Pancreas (tissue), 10 donors: ENCODE measurements around the gene TET1. TPM values are rescaled to one million over a fixed set of nuclear protein-coding genes. Genes with fewer than 3 reads are reported as not detected.
"Not testable (repeated sequence)": the region's sequence is repeated elsewhere in the genome, so short reads cannot be mapped to it uniquely, and the experiment has no call there.

Experiments
- ATAC-seq, 4 donors: fragments of 200-7000 bp; cut with Tn5 transposase; one replicate each; pipeline versions ENCODE4 v1.8.0 to v1.9.1; 2020; ENCODE audit warnings: mild to moderate bottlenecking in 4 of 4, moderate library complexity in 4 of 4
- DNase-seq, 6 donors: peaks; one replicate each; pipeline ENCODE4 v3.0.0-alpha.2; 2020
- FAIRE-seq: peaks from 2 replicates; lab custom pipeline; 2012; peaks lifted over from hg19 to GRCh38; lab: Jason Lieb, UNC
- H3K27ac ChIP-seq, 4 donors: fragments of 200-600 bp; sonication (generic); 1 replicate in 3 of 4; 2 replicates in 1 of 4; pipeline versions ENCODE4 v1.5.0 to v1.8.0; 2020
- H3K27me3 ChIP-seq, 4 donors: fragments of 200-600 bp; one replicate each; pipeline ENCODE4 v1.8.0; 2021
- H3K36me3 ChIP-seq, 3 donors: fragments of 200-600 bp; sonication (generic) in 1 of 3; one replicate each; pipeline versions ENCODE4 v1.5.0 to v1.8.0; 2020 to 2021
- H3K4me1 ChIP-seq, 3 donors: fragments of 200-600 bp; one replicate each; pipeline ENCODE4 v1.8.0; 2021
- H3K4me3 ChIP-seq, 4 donors: fragments of 200-600 bp; sonication (generic) in 2 of 4; one replicate each; pipeline versions ENCODE4 v1.5.0 to v1.8.0; 2020 to 2021
- H3K9me3 ChIP-seq, 4 donors: fragments of 200-600 bp; one replicate each; pipeline ENCODE4 v1.8.0; 2021
- WGBS, 2 donors: extraction: QIAGEN DNeasy Blood & Tissue Kit; methylation state at CpG; one replicate each; pipeline ENCODE4 v1.1.7; 2013; 5-methylcytosine and 5-hydroxymethylcytosine counted together
- intact Hi-C, 3 donors: fragments of 100-400 bp; cut with DNase I; formaldehyde crosslinking; loops; one replicate each; pipeline versions ENCODE4 v1.11.1 to v1.14.2; 2022
- polyA plus RNA-seq, 2 donors: library from polyadenylated mRNA; stranded (reverse); fragments of 200-250 nt; gene quantifications; one replicate each; pipeline ENCODE4 v1.2.3, GENCODE V29; 2013
- total RNA-seq, 6 donors: library from RNA; stranded (reverse); fragmentation: NEBNext Ultra II Directional in 4 of 6; extraction: Animal tissue kit (Norgen Biotek cat#: 25700) in 4 of 6; gene quantifications; one replicate each; pipeline versions ENCODE4 v1.2.1 to v1.2.4, GENCODE V29; 2021 to 2023
- TF ChIP-seq, protein P1 (sequence below), 4 donors: fragments of 200-600 bp; sonication (generic) in 3 of 4; IDR thresholded peaks; one replicate each; pipeline versions ENCODE4 v1.5.0 to v1.8.0; 2021; ENCODE audit warnings: antibody characterized with exemption in 4 of 4
- donor health status: healthy with polysubstance abuse.
- donor health status: DM: no; HTN: no; CAD: no; lungs with moderate emphysema.
- donor health status: DM: no; HTN: no; CAD: no.
- donor health status: control.
- donor health status: control.
- donor health status: Bipolar disorder and iron deficiency.
- donor health status: DM: yes; HTN: yes; CAD: no.
- donor health status: DM: no; HTN: no; CAD: no.
- donor health status: DM: no; HTN: no; CAD: no.
- donor health status: DM: yes; HTN: yes; CAD: no.

Gene TET1
- total and polyA plus RNA-seq, 8 donors: 0.11 to 1.6 (median 0.77) TPM

DNA sequence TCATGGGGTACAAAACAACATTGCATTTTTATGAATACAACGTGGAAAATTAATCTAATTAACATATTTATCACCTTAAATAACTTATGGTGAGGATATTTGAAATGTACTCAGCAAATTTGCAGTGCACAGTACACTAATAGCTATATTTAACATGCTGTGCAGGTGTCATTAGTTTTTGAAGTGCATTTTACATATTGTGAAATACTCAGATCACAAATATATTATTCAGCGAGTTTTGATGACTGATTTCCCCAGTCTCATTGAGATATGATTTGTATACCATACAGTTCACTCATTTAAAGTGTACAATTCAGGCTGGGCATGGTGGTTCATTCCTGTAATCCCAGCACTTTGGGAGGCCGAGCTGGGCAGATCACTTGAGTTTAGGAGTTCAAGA lies 59.5 kb downstream of the TET1 start:
- Histone ChIP-seq H3K9me3 (no peaks in the 10 kb centered on the region), H3K27me3 (no peaks in the 10 kb centered on the region), H3K36me3 (no peaks in the 10 kb centered on the region), H3K27ac (no peak overlapping the region), H3K4me1 (no peaks in the 10 kb centered on the region), H3K4me3 (no peak overlapping the region)
- FAIRE-seq: no peak
- no peak for ATAC-seq
- TF ChIP-seq, protein P1, sequence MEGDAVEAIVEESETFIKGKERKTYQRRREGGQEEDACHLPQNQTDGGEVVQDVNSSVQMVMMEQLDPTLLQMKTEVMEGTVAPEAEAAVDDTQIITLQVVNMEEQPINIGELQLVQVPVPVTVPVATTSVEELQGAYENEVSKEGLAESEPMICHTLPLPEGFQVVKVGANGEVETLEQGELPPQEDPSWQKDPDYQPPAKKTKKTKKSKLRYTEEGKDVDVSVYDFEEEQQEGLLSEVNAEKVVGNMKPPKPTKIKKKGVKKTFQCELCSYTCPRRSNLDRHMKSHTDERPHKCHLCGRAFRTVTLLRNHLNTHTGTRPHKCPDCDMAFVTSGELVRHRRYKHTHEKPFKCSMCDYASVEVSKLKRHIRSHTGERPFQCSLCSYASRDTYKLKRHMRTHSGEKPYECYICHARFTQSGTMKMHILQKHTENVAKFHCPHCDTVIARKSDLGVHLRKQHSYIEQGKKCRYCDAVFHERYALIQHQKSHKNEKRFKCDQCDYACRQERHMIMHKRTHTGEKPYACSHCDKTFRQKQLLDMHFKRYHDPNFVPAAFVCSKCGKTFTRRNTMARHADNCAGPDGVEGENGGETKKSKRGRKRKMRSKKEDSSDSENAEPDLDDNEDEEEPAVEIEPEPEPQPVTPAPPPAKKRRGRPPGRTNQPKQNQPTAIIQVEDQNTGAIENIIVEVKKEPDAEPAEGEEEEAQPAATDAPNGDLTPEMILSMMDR (IDR thresholded peaks at IDR 0.05): no peak
- intact Hi-C loops: no loop called here
- no peak for DNase-seq
- 94% methylated on average over 3 of the region's 3 CpGs for WGBS, 2 donors

GRCh38 chr10:68625316-68625921 lies 65.3 kb downstream of the TET1 start:
- H3K27ac ChIP-seq: no peak overlapping the region
- H3K27me3 ChIP-seq: no peaks in the 10 kb centered on the region
- DNase-seq (no peak), ATAC-seq (no peak), FAIRE-seq (no peak)
- WGBS, 2 donors: 69 to 72% methylated on average over 4 of the region's 4 CpGs
- no peaks in the 10 kb centered on the region for H3K9me3 ChIP-seq
- H3K36me3 ChIP-seq: no peaks in the 10 kb centered on the region
- H3K4me3 ChIP-seq: no peak overlapping the region
- intact Hi-C loops: no loop called here
- H3K4me1 ChIP-seq: no peaks in the 10 kb centered on the region
- TF ChIP-seq, protein P1 (IDR thresholded peaks at IDR 0.05): no peak

GRCh38 chr10:68628576-68629127 lies 68.5 kb downstream of the TET1 start:
- H3K36me3 ChIP-seq: no peaks in the 10 kb centered on the region
- ATAC-seq (no peak), FAIRE-seq (no peak), DNase-seq (no peak)
- no peaks in the 10 kb centered on the region for H3K9me3 ChIP-seq
- TF ChIP-seq, protein P1 (IDR thresholded peaks at IDR 0.05): no peak
- H3K4me3 ChIP-seq: no peak overlapping the region
- intact Hi-C loops: no loop called here
- H3K4me1 ChIP-seq: no peaks in the 10 kb centered on the region
- 57 to 78% methylated on average over 6 of the region's 6 CpGs for WGBS, 2 donors
- no peaks in the 10 kb centered on the region for H3K27me3 ChIP-seq
- H3K27ac ChIP-seq: no peak overlapping the region

GRCh38 chr10:68632271-68632560 lies 72.1 kb downstream of the TET1 start:
- H3K9me3 ChIP-seq, H3K36me3 ChIP-seq, intact Hi-C loops, H3K27me3 ChIP-seq, ATAC-seq, H3K4me3 ChIP-seq, H3K27ac ChIP-seq, DNase-seq, FAIRE-seq, H3K4me1 ChIP-seq: not testable (repeated sequence)
- 98% methylated on average over 9 to 10 of the region's 10 CpGs for WGBS, 2 donors

- H3K4me3 ChIP-seq: no peak overlapping the region
- 97 to 98% methylated on average over 4 of the region's 4 CpGs for WGBS, 2 donors
- H3K9me3 ChIP-seq: no peaks in the 10 kb centered on the region
- no peaks in the 10 kb centered on the region for H3K4me1 ChIP-seq
- no peak overlapping the region for H3K27ac ChIP-seq
- no peaks in the 10 kb centered on the region for H3K27me3 ChIP-seq
- TF ChIP-seq, protein P1 (IDR thresholded peaks at IDR 0.05): no peak
- FAIRE-seq (no peak), ATAC-seq (no peak), DNase-seq (no peak)
- intact Hi-C loops: no loop called here
- no peaks in the 10 kb centered on the region for H3K36me3 ChIP-seq
Observed at GRCh38 chr10:68633281-68633680, 73.1 kb downstream of the TET1 start.
